ENCODE results near the gene WDHD1. TPM values are rescaled to one million over a fixed set of nuclear protein-coding genes. Genes with fewer than 3 reads are reported as not detected.

Gene WDHD1
- total and polyA plus RNA-seq, 2 experiments from 2014 or later = 6.6 to 9.6 TPM

DNA sequence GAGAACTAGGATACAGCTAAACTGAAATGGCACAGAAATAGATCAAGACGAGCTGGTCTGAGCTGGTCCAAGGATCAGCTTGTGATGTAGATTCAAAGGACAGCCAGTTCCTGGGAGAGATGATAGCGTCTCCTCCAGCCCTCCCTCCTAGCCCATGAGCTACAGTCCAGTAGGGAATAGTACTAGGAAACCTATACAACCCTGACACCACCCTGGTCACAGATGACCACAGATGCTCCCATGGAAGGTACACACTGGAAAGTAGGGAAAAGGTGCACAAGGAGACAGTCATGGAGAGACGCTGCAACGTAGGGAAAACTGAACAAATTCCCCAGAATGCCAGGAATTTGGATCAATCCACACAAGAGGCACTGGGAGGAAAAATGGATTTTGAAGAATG lies 131.2 kb downstream of the WDHD1 start:
- no peaks in the 10 kb centered on the region for H3K79me2 ChIP-seq (ENCODE audit: insufficient read depth)
- H3K27me3 ChIP-seq (replicated peaks; ENCODE audit: insufficient read depth) = no peaks in the 10 kb centered on the region
- in situ Hi-C loops (cut with MboI) = no loop called here
- peaks cover 24% of the 10 kb centered on the region for H3K4me1 ChIP-seq (ENCODE audit: insufficient read depth)
- no peak overlapping the region for H3K4me2 ChIP-seq (ENCODE audit: unreplicated experiment)
- no peaks in the 10 kb centered on the region for H4K20me1 ChIP-seq (ENCODE audit: insufficient read depth)
- H3K9me2 ChIP-seq (ENCODE audit: insufficient read depth) = no peaks in the 10 kb centered on the region
- peak overlapping the region; percentile 50 for H2AFZ ChIP-seq
- DNase-seq = no peak
- H3F3A ChIP-seq (ENCODE audit: insufficient read depth) = peaks cover 13% of the 10 kb centered on the region
- H3K9ac ChIP-seq = no peak overlapping the region
- no peak overlapping the region for H3K27ac ChIP-seq
- H3K4me3 ChIP-seq = no peak overlapping the region
- TF ChIP-seq EZH2 (IDR thresholded peaks at IDR 0.05; ENCODE audit: insufficient read depth, poor library complexity, severe bottlenecking) = no peak
- no peak for TF ChIP-seq EZH2phosphoT487 (IDR thresholded peaks at IDR 0.05; ENCODE audit: insufficient read depth, low read depth)
- no peaks in the 10 kb centered on the region for H3K36me3 ChIP-seq (ENCODE audit: low read depth)
- no peaks in the 10 kb centered on the region for H3K9me3 ChIP-seq (ENCODE audit: low read depth)
- 73 to 74% methylated on average over 4 of the region's 4 CpGs for WGBS, 2 experiments (ENCODE audit: low coverage in 1 of 2, low lambda C conversion rate in 2 of 2, missing lambda C conversion rate in 2 of 2)

DNA sequence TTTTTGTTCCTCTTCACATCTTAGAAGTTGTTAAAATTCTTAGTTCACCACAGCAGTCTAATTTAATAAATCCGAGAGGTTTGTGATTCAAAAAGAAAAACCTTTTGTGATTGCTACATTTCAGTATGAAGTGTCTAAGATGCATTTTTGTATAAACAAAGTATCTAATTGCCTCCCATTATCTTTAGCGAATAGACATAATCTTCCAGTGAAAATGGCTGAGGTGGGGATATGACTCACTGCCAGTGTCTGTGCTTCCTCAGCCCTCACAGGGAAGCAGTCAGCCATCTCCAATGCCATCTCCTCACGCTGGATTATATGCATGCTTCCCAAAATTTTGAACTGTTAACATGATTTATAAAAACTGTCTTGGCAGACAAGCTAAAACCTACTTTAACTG lies 131.9 kb downstream of the WDHD1 start:
- no peaks in the 10 kb centered on the region for H3K79me2 ChIP-seq (ENCODE audit: insufficient read depth)
- H3K27me3 ChIP-seq (replicated peaks; ENCODE audit: insufficient read depth) = no peaks in the 10 kb centered on the region
- no peaks in the 10 kb centered on the region for H3K36me3 ChIP-seq (ENCODE audit: low read depth)
- peak overlapping the region; percentile 53 for H3K4me2 ChIP-seq (ENCODE audit: unreplicated experiment)
- DNase-seq = peak; percentile 76
- WGBS, 2 experiments (ENCODE audit: low coverage in 1 of 2, low lambda C conversion rate in 2 of 2, missing lambda C conversion rate in 2 of 2) = 3 to 4% methylated on average over 3 of the region's 3 CpGs
- TF ChIP-seq EZH2phosphoT487 (IDR thresholded peaks at IDR 0.05; ENCODE audit: insufficient read depth, low read depth) (no peak), EZH2 (IDR thresholded peaks at IDR 0.05; ENCODE audit: insufficient read depth, poor library complexity, severe bottlenecking) (no peak)
- no peak overlapping the region for H3K27ac ChIP-seq
- H3K4me3 ChIP-seq = 0 out of 2 replicates have a peak overlapping the region, but pooled peaks have one; percentile 9
- peaks cover 19% of the 10 kb centered on the region for H3K4me1 ChIP-seq (ENCODE audit: insufficient read depth)
- in situ Hi-C loops (cut with MboI) = no loop called here
- H3K9me3 ChIP-seq (ENCODE audit: low read depth) = no peaks in the 10 kb centered on the region
- H3K9me2 ChIP-seq (ENCODE audit: insufficient read depth) = no peaks in the 10 kb centered on the region
- H2AFZ ChIP-seq = peak overlapping the region; percentile 50
- H3F3A ChIP-seq (ENCODE audit: insufficient read depth) = peaks cover 9% of the 10 kb centered on the region; the same call in 1 of the 2 replicates
- no peak overlapping the region for H3K9ac ChIP-seq
- no peaks in the 10 kb centered on the region for H4K20me1 ChIP-seq (ENCODE audit: insufficient read depth)

DNA sequence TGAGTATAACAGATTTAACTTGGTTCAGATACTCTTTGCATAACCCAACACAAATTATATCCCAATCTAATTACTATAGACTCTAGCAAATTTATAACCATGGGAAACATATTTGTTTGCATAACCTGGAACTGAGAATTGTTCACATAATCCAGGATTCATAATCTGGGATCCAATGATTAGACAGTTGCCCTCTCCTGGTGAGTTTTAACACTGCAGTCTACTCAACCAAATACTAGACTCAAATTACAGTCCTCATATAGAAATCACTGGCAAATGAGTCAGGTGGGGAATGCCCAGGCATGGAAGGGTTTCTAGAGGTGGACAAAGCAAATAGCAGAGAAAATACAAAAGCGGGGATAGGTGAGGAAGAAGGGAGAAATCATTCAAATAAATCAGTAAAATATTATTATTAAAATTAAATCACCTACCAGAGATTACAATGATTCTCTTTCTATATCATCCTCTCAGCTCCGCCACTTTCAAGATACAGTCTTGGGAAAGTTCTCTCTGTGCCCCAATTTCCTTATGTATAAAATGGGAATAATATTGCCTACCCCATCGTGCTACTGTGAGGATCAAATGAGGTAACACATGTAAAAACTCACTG lies 133.6 kb downstream of the WDHD1 start:
- Histone ChIP-seq H3K27ac (no peak overlapping the region), H3K27me3 (replicated peaks; ENCODE audit: insufficient read depth) (no peaks in the 10 kb centered on the region), H3K4me2 (ENCODE audit: unreplicated experiment) (no peak overlapping the region), H3K9me2 (ENCODE audit: insufficient read depth) (no peaks in the 10 kb centered on the region), H2AFZ (no peak overlapping the region), H3K79me2 (ENCODE audit: insufficient read depth) (no peaks in the 10 kb centered on the region), H3F3A (ENCODE audit: insufficient read depth) (0 out of 2 replicates have a peak, but pooled peaks cover 4% of the 10 kb centered on the region), H3K4me1 (ENCODE audit: insufficient read depth) (peaks cover 12% of the 10 kb centered on the region), H3K9ac (no peak overlapping the region), H4K20me1 (ENCODE audit: insufficient read depth) (no peaks in the 10 kb centered on the region), H3K4me3 (no peak overlapping the region), H3K36me3 (ENCODE audit: low read depth) (no peaks in the 10 kb centered on the region), H3K9me3 (ENCODE audit: low read depth) (no peaks in the 10 kb centered on the region)
- WGBS, 2 experiments (ENCODE audit: low coverage in 1 of 2, low lambda C conversion rate in 2 of 2, missing lambda C conversion rate in 2 of 2) = 49 to 55% methylated on average over 3 of the region's 3 CpGs
- in situ Hi-C loops (cut with MboI) = no loop called here
- no peak for TF ChIP-seq EZH2 (IDR thresholded peaks at IDR 0.05; ENCODE audit: insufficient read depth, poor library complexity, severe bottlenecking)
- no peak for TF ChIP-seq EZH2phosphoT487 (IDR thresholded peaks at IDR 0.05; ENCODE audit: insufficient read depth, low read depth)
- DNase-seq = peak; percentile 77

- Histone ChIP-seq H3K36me3 (ENCODE audit: low read depth) (no peaks in the 10 kb centered on the region), H3K9ac (no peak overlapping the region), H3K27me3 (replicated peaks; ENCODE audit: insufficient read depth) (no peaks in the 10 kb centered on the region), H3K79me2 (ENCODE audit: insufficient read depth) (no peaks in the 10 kb centered on the region), H3F3A (ENCODE audit: insufficient read depth) (0 out of 2 replicates have a peak, but pooled peaks cover 4% of the 10 kb centered on the region), H2AFZ (no peak overlapping the region), H3K9me3 (ENCODE audit: low read depth) (no peaks in the 10 kb centered on the region), H3K4me2 (ENCODE audit: unreplicated experiment) (no peak overlapping the region), H3K4me3 (no peak overlapping the region), H4K20me1 (ENCODE audit: insufficient read depth) (no peaks in the 10 kb centered on the region), H3K9me2 (ENCODE audit: insufficient read depth) (no peaks in the 10 kb centered on the region), H3K27ac (no peak overlapping the region), H3K4me1 (ENCODE audit: insufficient read depth) (peaks cover 11% of the 10 kb centered on the region)
- in situ Hi-C loops (cut with MboI) = no loop called here
- TF ChIP-seq EZH2phosphoT487 (IDR thresholded peaks at IDR 0.05; ENCODE audit: insufficient read depth, low read depth) = no peak
- no peak for TF ChIP-seq EZH2 (IDR thresholded peaks at IDR 0.05; ENCODE audit: insufficient read depth, poor library complexity, severe bottlenecking)
- DNase-seq = no peak
- 84 to 89% methylated on average over 9 to 10 of the region's 10 CpGs for WGBS, 2 experiments (ENCODE audit: low coverage in 1 of 2, low lambda C conversion rate in 2 of 2, missing lambda C conversion rate in 2 of 2)
These were observed 135.2 kb downstream of the WDHD1 start for GRCh38 chr14:54891471-54892245.

All from GM23248 (cell line).